K562 (cell line): ENCODE measurements around the gene SERTAD1. TPM values are rescaled to one million over a fixed set of nuclear protein-coding genes. Genes with fewer than 3 reads are reported as not detected.
A peak's percentile ranks its signal among the peaks of the same experiment; 100 is the strongest.
"Not testable (repeated sequence)": the region's sequence is repeated elsewhere in the genome, so short reads cannot be mapped to it uniquely, and the experiment has no call there.

Source experiments
- ATF7 ChIP-seq: fragments of 450-650 bp; IDR thresholded peaks from 2 replicates; pipeline ENCODE4 v1.7.1; 2014; ENCODE audit warnings: mild to moderate bottlenecking, moderate library complexity
- BRD9 ChIP-seq: fragments of 450-650 bp; IDR thresholded peaks from 2 replicates; pipeline ENCODE4 v1.6.1; 2018; ENCODE audit warnings: low read depth; ENCODE audit not compliant: partially characterized antibody
- C11orf30 ChIP-seq: fragments of 450-650 bp; IDR thresholded peaks from 2 replicates; pipeline ENCODE4 v1.6.1; 2016; ENCODE audit warnings: low read depth, mild to moderate bottlenecking
- CSDE1 ChIP-seq, 2 experiments: fragments of 450-650 bp; IDR thresholded peaks; 2 replicates each; pipeline ENCODE4 v1.6.1; 2016; ENCODE audit warnings: mild to moderate bottlenecking in 1 of 2
- DNMT1 ChIP-seq: fragments of 450-650 bp; IDR thresholded peaks from 2 replicates; pipeline ENCODE4 v1.6.1; 2016; ENCODE audit warnings: antibody characterized with exemption, mild to moderate bottlenecking
- EP400 ChIP-seq: fragments of 450-650 bp; IDR thresholded peaks from 2 replicates; pipeline ENCODE4 v1.6.1; 2017; ENCODE audit warnings: antibody characterized with exemption, mild to moderate bottlenecking, moderate library complexity
- HDAC1 ChIP-seq, 2 experiments: fragments of 450-650 bp; IDR thresholded peaks; 2 replicates each; pipeline ENCODE4 v1.6.1; 2016 to 2017; ENCODE audit warnings: inconsistent platforms in 1 of 2, mild to moderate bottlenecking in 1 of 2, moderate library complexity in 1 of 2
- HLTF ChIP-seq: fragments of 450-650 bp; IDR thresholded peaks from 2 replicates; pipeline ENCODE4 v1.6.1; 2016
- MAFF ChIP-seq: IDR thresholded peaks from 2 replicates; pipeline ENCODE4 v1.6.1; 2012; ENCODE audit warnings: low read length, improper control_type of control experiment
- MAZ ChIP-seq, 2 experiments: fragments of 450-650 bp in 1 of 2; sonication (generic) in 1 of 2; formaldehyde crosslinking; IDR thresholded peaks in 1 of 2; conservative IDR thresholded peaks in 1 of 2; 2 replicates each; pipeline versions ENCODE4 v1.4.0 to v1.5.0; 2020; ENCODE audit warnings: mild to moderate bottlenecking in 1 of 2, missing genetic modification reagents in 1 of 2
- MEF2D ChIP-seq: conservative IDR thresholded peaks from 2 replicates; pipeline ENCODE4 v1.6.1; 2016; ENCODE audit warnings: low read depth, missing genetic modification characterization, missing compliant biosample characterization
- MTA1 ChIP-seq: fragments of 450-650 bp; IDR thresholded peaks from 2 replicates; pipeline ENCODE4 v1.6.1; 2017; ENCODE audit warnings: borderline replicate concordance
- NFATC3 ChIP-seq: fragments of 450-650 bp; IDR thresholded peaks from 2 replicates; pipeline ENCODE4 v1.6.1; 2017; ENCODE audit warnings: mild to moderate bottlenecking
- POLR2A ChIP-seq: fragments of 450-650 bp; conservative IDR thresholded peaks from 2 replicates; pipeline ENCODE4 v1.6.1; 2016
- POLR2B ChIP-seq: fragments of 450-650 bp; IDR thresholded peaks from 2 replicates; pipeline ENCODE4 v1.6.1; 2018; ENCODE audit warnings: low read depth; ENCODE audit not compliant: partially characterized antibody
- TOE1 ChIP-seq, 2 experiments: fragments of 450-650 bp in 1 of 2; sonication (generic) in 1 of 2; formaldehyde crosslinking in 1 of 2; IDR thresholded peaks; 2 replicates each; pipeline versions ENCODE4 v1.7.1 to v1.8.0; 2016 to 2022; ENCODE audit warnings: borderline replicate concordance in 2 of 2, mild to moderate bottlenecking in 2 of 2, antibody characterized with exemption in 1 of 2, inconsistent platforms in 1 of 2, low read depth in 1 of 2, missing genetic modification reagents in 1 of 2, moderate library complexity in 1 of 2
- TRIM24 ChIP-seq, 2 experiments: fragments of 450-650 bp; IDR thresholded peaks; 2 replicates each; pipeline ENCODE4 v1.6.1; 2016
- ZNF316 ChIP-seq: fragments of 450-650 bp; IDR thresholded peaks from 2 replicates; pipeline ENCODE4 v1.6.1; 2016
- polyA plus RNA-seq, 8 experiments: library from polyadenylated mRNA; depleted of rRNA in 4 of 8; stranded (reverse) in 5 of 8; unstranded in 3 of 8; fragments of >200 nt; fragmentation: Nextera tagmentation in 2 of 8; fragmentation: Illumina TruSeq in 1 of 8; extraction: Ambion mirVana in 2 of 8; extraction: Trizol in 1 of 8; gene quantifications; 2 replicates each; pipeline versions ENCODE4 v1.2.1 to v1.2.3, GENCODE V29; 2011 to 2014; ENCODE audit warnings: inconsistent platforms in 1 of 8, missing spikeins in 1 of 8
- total RNA-seq, 7 experiments: library from RNA; depleted of rRNA in 6 of 7; stranded (reverse); fragments of >200 nt in 6 of 7; fragmentation: Illumina TruSeq in 2 of 7; extraction: Trizol in 2 of 7; gene quantifications; 2 replicates each; pipeline versions ENCODE4 v1.2.1 to v1.2.3, GENCODE V29; 2011 to 2021; ENCODE audit warnings: low replicate concordance in 1 of 7
- TF ChIP-seq, protein P1 (sequence below), 2 experiments: fragments of 450-650 bp in 1 of 2; sonication (generic) in 1 of 2; formaldehyde crosslinking in 1 of 2; IDR thresholded peaks; 2 replicates each; pipeline versions ENCODE4 v1.7.1 to v1.9.0; 2016 to 2022; ENCODE audit warnings: inconsistent platforms in 1 of 2, mild to moderate bottlenecking in 1 of 2, missing genetic modification reagents in 1 of 2
- TF ChIP-seq, protein P2 (sequence below), 2 experiments: fragments of 450-650 bp; IDR thresholded peaks; 2 replicates each; pipeline ENCODE4 v1.6.1; 2016

Gene SERTAD1
- total and polyA plus RNA-seq, 9 of the 15 experiments (the other 6 are each of a cell fraction or from before 2014, with no cell fraction given): 0.15 to 8.7 (median 4.9) TPM

DNA sequence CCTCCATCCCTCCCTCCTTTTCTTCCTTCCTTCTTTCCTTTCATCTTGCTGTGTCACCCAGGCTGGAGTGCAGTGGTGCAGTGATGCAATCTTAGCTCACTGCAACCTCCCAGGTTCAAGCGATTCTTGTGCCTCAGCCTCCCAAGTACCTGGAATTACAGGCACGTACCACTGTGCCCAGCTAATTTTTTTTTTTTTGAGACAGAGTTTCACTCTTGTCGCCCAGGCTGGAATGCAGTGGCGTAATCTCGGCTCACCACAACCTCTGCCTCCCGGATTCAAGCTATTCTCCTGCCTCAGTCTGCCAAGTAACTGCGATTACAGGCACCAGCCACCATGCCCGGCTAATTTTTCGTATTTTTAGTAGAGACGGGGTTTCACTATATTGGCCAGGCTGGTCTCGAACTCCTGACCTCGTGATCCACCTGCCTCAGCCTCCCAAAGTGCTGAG lies 37.8 kb upstream of the SERTAD1 start (continued):
- TF ChIP-seq, protein P1, sequence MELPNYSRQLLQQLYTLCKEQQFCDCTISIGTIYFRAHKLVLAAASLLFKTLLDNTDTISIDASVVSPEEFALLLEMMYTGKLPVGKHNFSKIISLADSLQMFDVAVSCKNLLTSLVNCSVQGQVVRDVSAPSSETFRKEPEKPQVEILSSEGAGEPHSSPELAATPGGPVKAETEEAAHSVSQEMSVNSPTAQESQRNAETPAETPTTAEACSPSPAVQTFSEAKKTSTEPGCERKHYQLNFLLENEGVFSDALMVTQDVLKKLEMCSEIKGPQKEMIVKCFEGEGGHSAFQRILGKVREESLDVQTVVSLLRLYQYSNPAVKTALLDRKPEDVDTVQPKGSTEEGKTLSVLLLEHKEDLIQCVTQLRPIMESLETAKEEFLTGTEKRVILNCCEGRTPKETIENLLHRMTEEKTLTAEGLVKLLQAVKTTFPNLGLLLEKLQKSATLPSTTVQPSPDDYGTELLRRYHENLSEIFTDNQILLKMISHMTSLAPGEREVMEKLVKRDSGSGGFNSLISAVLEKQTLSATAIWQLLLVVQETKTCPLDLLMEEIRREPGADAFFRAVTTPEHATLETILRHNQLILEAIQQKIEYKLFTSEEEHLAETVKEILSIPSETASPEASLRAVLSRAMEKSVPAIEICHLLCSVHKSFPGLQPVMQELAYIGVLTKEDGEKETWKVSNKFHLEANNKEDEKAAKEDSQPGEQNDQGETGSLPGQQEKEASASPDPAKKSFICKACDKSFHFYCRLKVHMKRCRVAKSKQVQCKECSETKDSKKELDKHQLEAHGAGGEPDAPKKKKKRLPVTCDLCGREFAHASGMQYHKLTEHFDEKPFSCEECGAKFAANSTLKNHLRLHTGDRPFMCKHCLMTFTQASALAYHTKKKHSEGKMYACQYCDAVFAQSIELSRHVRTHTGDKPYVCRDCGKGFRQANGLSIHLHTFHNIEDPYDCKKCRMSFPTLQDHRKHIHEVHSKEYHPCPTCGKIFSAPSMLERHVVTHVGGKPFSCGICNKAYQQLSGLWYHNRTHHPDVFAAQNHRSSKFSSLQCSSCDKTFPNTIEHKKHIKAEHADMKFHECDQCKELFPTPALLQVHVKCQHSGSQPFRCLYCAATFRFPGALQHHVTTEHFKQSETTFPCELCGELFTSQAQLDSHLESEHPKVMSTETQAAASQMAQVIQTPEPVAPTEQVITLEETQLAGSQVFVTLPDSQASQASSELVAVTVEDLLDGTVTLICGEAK (IDR thresholded peaks at IDR 0.05): peak; percentile 66; the same call in 1 of the 2 replicates
- TF ChIP-seq, protein P1 (CRISPR knock-in tag; IDR thresholded peaks at IDR 0.05): not testable (repeated sequence)
- peak; percentile 39; the same call in 1 of the 2 replicates for TF ChIP-seq POLR2A
- 0 out of 2 replicates have a peak, but pooled peaks have one; percentile 22 for TF ChIP-seq MEF2D (tag)
- TF ChIP-seq NFATC3: peak; percentile 58; the same call in 1 of the 2 replicates
- TF ChIP-seq, protein P2, sequence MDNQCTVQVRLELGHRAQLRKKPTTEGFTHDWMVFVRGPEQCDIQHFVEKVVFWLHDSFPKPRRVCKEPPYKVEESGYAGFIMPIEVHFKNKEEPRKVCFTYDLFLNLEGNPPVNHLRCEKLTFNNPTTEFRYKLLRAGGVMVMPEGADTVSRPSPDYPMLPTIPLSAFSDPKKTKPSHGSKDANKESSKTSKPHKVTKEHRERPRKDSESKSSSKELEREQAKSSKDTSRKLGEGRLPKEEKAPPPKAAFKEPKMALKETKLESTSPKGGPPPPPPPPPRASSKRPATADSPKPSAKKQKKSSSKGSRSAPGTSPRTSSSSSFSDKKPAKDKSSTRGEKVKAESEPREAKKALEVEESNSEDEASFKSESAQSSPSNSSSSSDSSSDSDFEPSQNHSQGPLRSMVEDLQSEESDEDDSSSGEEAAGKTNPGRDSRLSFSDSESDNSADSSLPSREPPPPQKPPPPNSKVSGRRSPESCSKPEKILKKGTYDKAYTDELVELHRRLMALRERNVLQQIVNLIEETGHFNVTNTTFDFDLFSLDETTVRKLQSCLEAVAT (IDR thresholded peaks at IDR 0.05): peak; percentile 41 to 61; a peak in 1 of 4 replicates
- TF ChIP-seq TOE1 (IDR thresholded peaks at IDR 0.05; ENCODE audit: borderline replicate concordance): peak; percentile 42
- TF ChIP-seq TOE1 (CRISPR knock-in tag; IDR thresholded peaks at IDR 0.05; ENCODE audit: borderline replicate concordance, low read depth): not testable (repeated sequence)
- TF ChIP-seq C11orf30: peak; percentile 76
- peak in 1 of 2 experiments; percentile 73; a peak in 2 of 4 replicates for TF ChIP-seq HDAC1 (IDR thresholded peaks at IDR 0.05)
- peak; percentile 83 for TF ChIP-seq BRD9
- peak; percentile 62; the same call in 1 of the 2 replicates for TF ChIP-seq MTA1
- peak; percentile 74 for TF ChIP-seq ATF7
- TF ChIP-seq MAZ (CRISPR knock-in tag; conservative IDR thresholded peaks at IDR 0.05 in 1 of 2, IDR thresholded peaks at IDR 0.05 in 1 of 2): peak in 1 of 2 experiments; percentile 64; a peak in 2 of 4 replicates
- peak; percentile 71 for TF ChIP-seq ZNF316
- TF ChIP-seq HLTF: 0 out of 2 replicates have a peak, but pooled peaks have one; percentile 15
- peak in 1 of 2 experiments; percentile 30; a peak in 1 of 4 replicates for TF ChIP-seq TRIM24 (IDR thresholded peaks at IDR 0.05)
- TF ChIP-seq POLR2B: peak; percentile 20
- TF ChIP-seq DNMT1: peak; percentile 64; the same call in 1 of the 2 replicates
- 0 out of 2 replicates have a peak, but pooled peaks have one; percentile 3 for TF ChIP-seq MAFF
- TF ChIP-seq EP400: peak; percentile 68
- 0 out of 4 replicates have a peak, but pooled peaks of 1 of the 2 experiments have one; percentile 33 for TF ChIP-seq CSDE1 (IDR thresholded peaks at IDR 0.05)
